ENCODE data around the gene ANKRD36C.
"Not testable (repeated sequence)": the region's sequence is repeated elsewhere in the genome, so short reads cannot be mapped to it uniquely, and the experiment has no call there.

The ANKRD36C gene

GRCh38 chr2:95799147-95799889, 192.3 kb downstream of the ANKRD36C start:
- not testable (repeated sequence) for DNase-seq (ENCODE audit: low read depth in 2 of 2)

- not testable (repeated sequence) for DNase-seq (ENCODE audit: low read depth in 2 of 2)
These were observed 195.2 kb downstream of the ANKRD36C start for GRCh38 chr2:95796249-95797099.

GRCh38 chr2:95793970-95794369, 197.7 kb downstream of the ANKRD36C start:
- DNase-seq (ENCODE audit: low read depth in 2 of 2) = not testable (repeated sequence)

- DNase-seq (ENCODE audit: low read depth in 2 of 2) = not testable (repeated sequence)
These were observed 201.4 kb downstream of the ANKRD36C start for GRCh38 chr2:95790180-95790579.

- DNase-seq (ENCODE audit: low read depth in 2 of 2) = not testable (repeated sequence)
These were observed 202.2 kb downstream of the ANKRD36C start for GRCh38 chr2:95789385-95789784.

- not testable (repeated sequence) for DNase-seq (ENCODE audit: low read depth in 2 of 2)
These were observed 203.0 kb downstream of the ANKRD36C start for GRCh38 chr2:95788642-95789041.

Data from stimulated activated CD4-positive, alpha-beta T cell treated with anti-CD3 and anti-CD28 coated beads, Interleukin-12 subunit alpha, Interleukin-12 subunit beta, amount 100 ng/mL, for 24 hours (primary cell).